PC-3 (cell line): ENCODE data around the gene ADAMTS3. TPM values are rescaled to one million over a fixed set of nuclear protein-coding genes. Genes with fewer than 3 reads are reported as not detected.

Source experiments
- ATAC-seq: fragments of 200-7000 bp; cut with Tn5 transposase; 2 replicates; pipeline ENCODE4 v1.9.1; 2020; ENCODE audit warnings: mild to moderate bottlenecking, moderate library complexity
- BruUV-seq: library from RNA; stranded (reverse); fragments of 400-500 nt; replicated peaks from 2 replicates; lab custom pipeline; 2021; lab: Mats Ljungman, UMichigan
- CTCF ChIA-PET: fragments of 300-600 bp; sonication (Branson Sonifier 250); formaldehyde crosslinking; loops from one replicate; lab custom pipeline; 2022; ENCODE audit warnings: antibody characterized with exemption; lab: Charles Lee
- POLR2A ChIA-PET: fragments of 300-600 bp; sonication (Branson Sonifier 250); formaldehyde crosslinking; loops from one replicate; lab custom pipeline; 2022; ENCODE audit warnings: antibody characterized with exemption; ENCODE audit not compliant: unreplicated experiment; lab: Charles Lee
- DNase-seq: peaks from one replicate; pipeline ENCODE4 v3.0.0-alpha.2; 2015
- H2AFZ ChIP-seq: fragments of 300-600 bp; sonication (generic); 2 replicates; pipeline ENCODE4 v1.6.0; 2016; ENCODE audit warnings: antibody characterized with exemption, low read length
- H3F3A ChIP-seq: fragments of 300-600 bp; sonication (generic); one replicate; pipeline ENCODE4 v1.6.0; 2017; ENCODE audit warnings: antibody characterized with exemption, low read length, control low read depth, mild to moderate bottlenecking; ENCODE audit not compliant: unreplicated experiment
- H3K27ac ChIP-seq: fragments of 300-600 bp; sonication (generic); 2 replicates; pipeline ENCODE4 v1.5.1; 2016; ENCODE audit warnings: mild to moderate bottlenecking, low read length
- H3K27me3 ChIP-seq: fragments of 300-600 bp; sonication (generic); 2 replicates; pipeline ENCODE4 v1.6.1; 2016; ENCODE audit warnings: low read length, mixed read lengths
- H3K36me3 ChIP-seq: fragments of 300-600 bp; sonication (generic); 2 replicates; pipeline ENCODE4 v1.6.1; 2016; ENCODE audit warnings: low read depth, mixed run types, low read length, mixed read lengths
- H3K4me1 ChIP-seq: fragments of 300-600 bp; sonication (generic); 2 replicates; pipeline ENCODE4 v1.5.1; 2016; ENCODE audit warnings: low read length; ENCODE audit not compliant: insufficient read depth
- H3K4me2 ChIP-seq: fragments of 300-600 bp; sonication (generic); 2 replicates; pipeline ENCODE4 v1.6.0; 2016; ENCODE audit warnings: low read length
- H3K4me3 ChIP-seq: fragments of 300-600 bp; sonication (generic); 2 replicates; pipeline ENCODE4 v1.5.1; 2016; ENCODE audit warnings: mild to moderate bottlenecking, low read length, mixed read lengths
- H3K79me2 ChIP-seq: fragments of 300-600 bp; sonication (generic); 2 replicates; pipeline ENCODE4 v1.6.1; 2017; ENCODE audit warnings: low read length, mixed read lengths
- H3K9ac ChIP-seq: fragments of 300-600 bp; sonication (generic); 2 replicates; pipeline ENCODE4 v1.6.0; 2016; ENCODE audit warnings: mild to moderate bottlenecking, low read length
- H3K9me2 ChIP-seq: fragments of 300-600 bp; sonication (generic); replicated peaks from 2 replicates; pipeline ENCODE4 v1.6.1; 2016; ENCODE audit warnings: mixed run types, low read length, mixed read lengths
- H3K9me3 ChIP-seq: fragments of 300-600 bp; sonication (generic); 2 replicates; pipeline ENCODE4 v1.6.1; 2016; ENCODE audit warnings: low read length, mixed read lengths
- H4K20me1 ChIP-seq: fragments of 300-600 bp; sonication (generic); 2 replicates; pipeline ENCODE4 v1.6.1; 2016; ENCODE audit warnings: low read length, mixed read lengths
- EZH2 ChIP-seq: fragments of 300-600 bp; sonication (generic); IDR thresholded peaks from one replicate; pipeline ENCODE4 v1.6.1; 2017; ENCODE audit warnings: antibody characterized with exemption, mild to moderate bottlenecking, low read length; ENCODE audit not compliant: unreplicated experiment
- EZH2phosphoT487 ChIP-seq: fragments of 300-600 bp; sonication (generic); IDR thresholded peaks from 2 replicates; pipeline ENCODE4 v1.6.1; 2018; ENCODE audit warnings: mild to moderate bottlenecking, antibody characterized with exemption, low read length, borderline replicate concordance
- intact Hi-C: fragments of 100-400 bp; cut with micrococcal nuclease; formaldehyde crosslinking; loops from 2 replicates; pipeline ENCODE4 v1.9.0; 2023
- total RNA-seq: library from RNA; depleted of rRNA; stranded (reverse); fragments of >200 nt; gene quantifications from 2 replicates; pipeline ENCODE4 v1.2.3, GENCODE V29; 2014
- TF ChIP-seq, protein P1 (sequence below): fragments of 300-600 bp; sonication (generic); conservative IDR thresholded peaks from 2 replicates; pipeline ENCODE4 v1.5.1; 2017; ENCODE audit warnings: antibody characterized with exemption, low read depth, mild to moderate bottlenecking, low read length

Gene ADAMTS3
- total RNA-seq, 1 experiment from 2014 or later = 3.5 TPM

DNA sequence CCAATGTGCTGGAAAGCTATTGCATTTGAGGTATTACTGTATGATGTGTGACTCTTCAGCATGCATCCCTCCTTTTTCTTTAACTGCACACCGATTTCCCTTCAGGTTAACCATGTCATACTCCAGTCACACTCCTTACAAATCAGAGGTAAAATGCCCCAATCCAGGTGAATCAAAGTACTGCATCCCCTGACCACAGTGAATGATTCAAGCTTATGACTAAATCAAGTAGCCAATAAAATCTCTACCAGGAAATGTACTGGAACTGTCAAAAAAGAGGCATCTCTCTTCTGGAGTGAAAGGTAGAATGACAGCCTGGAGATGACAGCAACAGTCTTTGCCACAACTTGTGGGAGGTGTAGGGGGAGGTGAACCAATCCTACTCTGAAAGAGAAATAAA lies 10.4 kb downstream of the ADAMTS3 start:
- Histone ChIP-seq H3K27ac (no peak overlapping the region), H4K20me1 (no peaks in the 10 kb centered on the region), H3K27me3 (no peaks in the 10 kb centered on the region), H3K4me2 (no peak overlapping the region), H2AFZ (no peak overlapping the region), H3K79me2 (no peaks in the 10 kb centered on the region), H3F3A (no peaks in the 10 kb centered on the region), H3K36me3 (no peaks in the 10 kb centered on the region), H3K9me2 (no peaks in the 10 kb centered on the region), H3K4me1 (peaks cover 16% of the 10 kb centered on the region), H3K9me3 (no peaks in the 10 kb centered on the region), H3K9ac (no peak overlapping the region), H3K4me3 (no peak overlapping the region)
- intact Hi-C loops = no loop called here
- ATAC-seq (peak; percentile 86), DNase-seq (peak; percentile 79)
- no TSS peak for BruUV-seq
- POLR2A ChIA-PET = no interaction called here
- CTCF ChIA-PET = interaction anchor here (0.6 to 1.2 kb wide), 2 partner anchors 9 to 329 kb away, joined by 4 to 5 read pairs; no protein-coding TSS in a partner anchor
- no peak for TF ChIP-seq EZH2
- no peak for TF ChIP-seq EZH2phosphoT487
- TF ChIP-seq, protein P1, sequence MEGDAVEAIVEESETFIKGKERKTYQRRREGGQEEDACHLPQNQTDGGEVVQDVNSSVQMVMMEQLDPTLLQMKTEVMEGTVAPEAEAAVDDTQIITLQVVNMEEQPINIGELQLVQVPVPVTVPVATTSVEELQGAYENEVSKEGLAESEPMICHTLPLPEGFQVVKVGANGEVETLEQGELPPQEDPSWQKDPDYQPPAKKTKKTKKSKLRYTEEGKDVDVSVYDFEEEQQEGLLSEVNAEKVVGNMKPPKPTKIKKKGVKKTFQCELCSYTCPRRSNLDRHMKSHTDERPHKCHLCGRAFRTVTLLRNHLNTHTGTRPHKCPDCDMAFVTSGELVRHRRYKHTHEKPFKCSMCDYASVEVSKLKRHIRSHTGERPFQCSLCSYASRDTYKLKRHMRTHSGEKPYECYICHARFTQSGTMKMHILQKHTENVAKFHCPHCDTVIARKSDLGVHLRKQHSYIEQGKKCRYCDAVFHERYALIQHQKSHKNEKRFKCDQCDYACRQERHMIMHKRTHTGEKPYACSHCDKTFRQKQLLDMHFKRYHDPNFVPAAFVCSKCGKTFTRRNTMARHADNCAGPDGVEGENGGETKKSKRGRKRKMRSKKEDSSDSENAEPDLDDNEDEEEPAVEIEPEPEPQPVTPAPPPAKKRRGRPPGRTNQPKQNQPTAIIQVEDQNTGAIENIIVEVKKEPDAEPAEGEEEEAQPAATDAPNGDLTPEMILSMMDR = no peak

DNA sequence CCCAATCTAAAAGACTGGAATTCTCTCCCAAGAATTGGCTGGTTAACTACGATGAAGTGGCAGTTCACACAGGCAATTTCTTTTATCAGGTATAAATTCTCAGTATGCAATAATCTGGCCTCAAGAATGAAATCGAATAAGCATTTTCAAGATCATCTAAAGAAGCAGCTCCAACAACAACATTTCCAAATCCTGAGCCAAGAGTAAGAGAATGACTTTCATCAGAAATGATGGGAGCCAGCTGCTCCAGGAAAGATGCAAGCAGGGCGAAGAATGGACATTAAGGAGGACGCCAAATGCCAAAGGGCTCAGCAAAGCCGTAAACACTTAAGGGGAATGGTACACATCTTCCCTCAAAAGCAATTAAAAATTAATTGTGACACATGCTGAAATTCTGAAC lies 12.0 kb downstream of the ADAMTS3 start:
- ChIA-PET CTCF (no interaction called here), POLR2A (no interaction called here)
- Histone ChIP-seq H3K9me3 (no peaks in the 10 kb centered on the region), H3K4me3 (no peak overlapping the region), H3K79me2 (no peaks in the 10 kb centered on the region), H3K4me1 (peaks cover 15% of the 10 kb centered on the region), H3K27me3 (no peaks in the 10 kb centered on the region), H3K27ac (no peak overlapping the region), H2AFZ (no peak overlapping the region), H3K9ac (no peak overlapping the region), H3K4me2 (no peak overlapping the region), H3K36me3 (no peaks in the 10 kb centered on the region), H4K20me1 (no peaks in the 10 kb centered on the region), H3K9me2 (no peaks in the 10 kb centered on the region), H3F3A (no peaks in the 10 kb centered on the region)
- BruUV-seq = no TSS peak
- intact Hi-C loops = no loop called here
- DNase-seq (no peak), ATAC-seq (no peak)
- TF ChIP-seq, protein P1 = no peak
- TF ChIP-seq EZH2phosphoT487 (no peak), EZH2 (no peak)

DNA sequence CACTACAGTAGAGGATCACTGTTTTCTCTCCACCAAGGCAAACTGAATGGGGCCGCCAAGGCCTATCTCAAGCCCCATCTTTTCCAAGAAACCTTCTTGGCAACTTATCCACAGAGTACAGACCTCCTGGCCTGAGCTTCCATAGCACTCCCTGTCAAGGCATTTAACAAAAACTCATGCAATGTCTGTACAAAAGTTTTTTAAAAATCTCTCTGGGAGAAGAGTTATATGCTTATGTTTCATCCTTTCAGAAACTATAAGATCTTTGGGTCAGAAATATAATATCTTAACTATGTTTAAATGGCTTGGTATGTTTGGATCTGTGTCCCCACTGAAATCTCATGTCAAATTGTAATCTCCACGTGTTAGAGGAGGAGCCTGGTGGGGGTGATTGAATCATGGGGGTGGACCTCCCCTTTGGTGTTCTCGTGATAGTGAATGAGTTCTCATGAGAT lies 13.6 kb downstream of the ADAMTS3 start:
- TF ChIP-seq EZH2phosphoT487 (no peak), EZH2 (no peak)
- TF ChIP-seq, protein P1 = no peak
- BruUV-seq = no TSS peak
- CTCF ChIA-PET = no interaction called here

More for the DNA sequence above, 13.6 kb downstream of the ADAMTS3 start:
- Histone ChIP-seq H3K9me2 (no peaks in the 10 kb centered on the region), H3K27ac (no peak overlapping the region), H3K4me2 (no peak overlapping the region), H3K27me3 (no peaks in the 10 kb centered on the region), H3K4me3 (no peak overlapping the region), H3F3A (no peaks in the 10 kb centered on the region), H4K20me1 (no peaks in the 10 kb centered on the region), H3K9me3 (no peaks in the 10 kb centered on the region), H3K4me1 (peaks cover 15% of the 10 kb centered on the region), H2AFZ (no peak overlapping the region), H3K36me3 (no peaks in the 10 kb centered on the region), H3K79me2 (no peaks in the 10 kb centered on the region), H3K9ac (no peak overlapping the region)
- POLR2A ChIA-PET = no interaction called here
- intact Hi-C loops = no loop called here
- DNase-seq (no peak), ATAC-seq (no peak)
